Fibroblast of upper back skin (primary cell): Measurements from ENCODE around the gene ALOXE3.
"Not testable (repeated sequence)": the region's sequence is repeated elsewhere in the genome, so short reads cannot be mapped to it uniquely, and the experiment has no call there.

Experiments
- DNase-seq: peaks from one replicate; pipeline ENCODE4 v3.0.0-alpha.2; 2013

The ALOXE3 gene

DNA sequence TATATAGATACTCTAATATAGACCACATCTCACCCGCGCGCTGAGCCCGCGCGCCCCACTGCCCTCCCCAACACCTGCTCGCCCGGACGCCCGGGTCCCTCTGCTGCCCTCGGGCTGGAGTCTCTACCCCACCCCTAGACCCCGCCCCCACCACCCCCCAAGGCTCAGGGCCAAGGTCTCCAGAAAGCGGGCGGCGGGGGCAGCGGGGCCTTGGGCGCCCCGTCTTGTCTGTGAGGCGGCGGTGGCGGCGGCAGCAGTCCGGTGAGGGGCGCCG, 3.0 kb upstream of the ALOXE3 start:
- no peak for DNase-seq

DNA sequence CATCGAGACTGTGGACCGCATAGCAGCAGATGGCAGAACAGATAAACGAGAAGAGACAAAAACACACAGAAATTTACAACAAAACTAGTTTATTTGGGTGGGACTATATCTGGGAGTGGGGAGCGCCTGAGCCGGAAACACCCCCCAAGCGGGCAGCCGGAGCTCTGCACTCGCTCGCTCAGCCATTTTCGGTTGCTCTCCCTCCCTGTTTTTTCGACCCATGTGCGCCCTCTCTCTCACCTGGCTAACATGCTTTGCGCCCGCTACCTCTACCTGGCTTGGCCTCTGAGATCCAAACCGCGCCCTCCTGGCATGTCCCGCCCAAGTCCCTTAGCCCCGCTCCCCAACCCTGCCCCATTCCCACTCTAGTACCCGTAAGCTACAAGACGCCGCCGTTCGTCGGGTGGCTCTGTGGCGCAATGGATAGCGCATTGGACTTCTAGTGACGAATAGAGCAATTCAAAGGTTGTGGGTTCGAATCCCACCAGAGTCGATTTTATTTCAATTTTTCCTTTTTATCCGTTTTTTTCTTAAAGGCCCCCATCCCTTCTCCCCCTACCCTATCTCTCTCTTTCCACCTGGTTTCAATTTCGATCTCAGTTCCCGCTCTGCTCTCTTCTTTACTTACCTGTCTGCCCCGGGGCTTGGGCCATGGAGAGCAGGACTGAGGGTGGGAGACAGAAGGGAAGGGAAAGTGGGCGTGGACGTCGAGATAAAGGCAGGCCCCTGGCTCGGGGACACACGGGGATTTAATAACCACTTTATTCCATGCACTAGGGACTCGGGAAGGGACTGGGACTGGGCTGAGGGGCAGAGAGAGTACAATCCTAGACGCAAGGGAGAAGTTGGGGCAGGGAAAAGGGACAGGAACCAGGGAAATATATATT, 2.4 kb upstream of the ALOXE3 start:
- peak; percentile 78 for DNase-seq

- peak; percentile 96 for DNase-seq
Measured at GRCh38 chr17:8119581-8120519, 1.5 kb upstream of the ALOXE3 start.

- DNase-seq, result peak; percentile 87
Measured at GRCh38 chr17:8118769-8119580, 661 bp upstream of the ALOXE3 start.

DNA sequence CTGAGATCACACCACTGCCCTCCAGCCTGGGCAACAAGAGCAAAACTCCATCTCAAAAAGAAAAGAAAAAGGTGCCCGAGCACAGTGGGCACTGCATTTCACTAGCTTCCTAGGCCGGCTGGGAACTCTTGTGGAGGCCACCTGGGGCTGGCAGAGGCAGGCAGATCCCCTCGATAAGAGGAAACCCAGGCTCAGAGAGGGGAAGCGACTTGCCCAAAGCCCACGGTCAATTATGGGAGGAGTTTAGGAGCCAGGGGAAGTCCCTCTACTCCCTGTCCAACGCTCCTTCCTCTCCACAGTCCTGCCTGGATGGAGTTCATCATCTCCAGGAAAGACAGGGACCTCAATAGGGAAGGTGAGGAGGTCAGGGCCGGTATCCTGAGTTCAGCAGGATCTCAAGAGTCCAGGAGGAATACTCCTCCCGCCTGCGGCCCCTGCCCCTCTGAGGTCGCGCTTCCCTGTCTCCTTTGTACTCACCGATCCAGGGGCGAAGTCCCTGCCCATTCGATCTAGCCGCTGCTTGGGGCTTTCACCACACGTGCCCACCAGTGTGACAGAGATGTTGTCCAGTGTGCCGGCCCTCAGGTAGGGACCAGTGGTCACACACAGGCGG, 841 bp downstream of the ALOXE3 start:
- no peak for DNase-seq

- DNase-seq, result no peak
Measured at GRCh38 chr17:8116776-8117175, 1.5 kb downstream of the ALOXE3 start.

DNA sequence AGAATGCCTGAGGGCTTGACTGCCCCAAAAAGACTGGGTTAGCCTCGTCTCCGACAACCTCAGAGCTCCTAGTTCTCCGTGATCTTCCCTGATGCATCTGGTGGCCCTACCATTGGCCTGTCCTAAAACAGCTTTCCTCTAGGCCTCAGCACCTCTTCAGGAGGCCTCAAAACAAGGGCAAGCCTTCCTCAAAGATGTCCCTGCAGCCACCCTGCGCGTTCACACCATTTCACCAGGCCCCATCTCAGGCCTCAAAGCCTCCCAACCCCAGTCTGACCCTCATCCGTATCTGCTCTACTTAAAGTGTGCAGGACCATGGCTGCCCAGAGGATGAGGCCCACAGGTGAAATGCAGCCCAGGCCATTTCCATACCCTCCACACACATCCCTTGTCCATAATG, 7.4 kb downstream of the ALOXE3 start:
- DNase-seq, result no peak

- DNase-seq, result no peak
Measured at GRCh38 chr17:8110456-8110804, 7.9 kb downstream of the ALOXE3 start.

DNA sequence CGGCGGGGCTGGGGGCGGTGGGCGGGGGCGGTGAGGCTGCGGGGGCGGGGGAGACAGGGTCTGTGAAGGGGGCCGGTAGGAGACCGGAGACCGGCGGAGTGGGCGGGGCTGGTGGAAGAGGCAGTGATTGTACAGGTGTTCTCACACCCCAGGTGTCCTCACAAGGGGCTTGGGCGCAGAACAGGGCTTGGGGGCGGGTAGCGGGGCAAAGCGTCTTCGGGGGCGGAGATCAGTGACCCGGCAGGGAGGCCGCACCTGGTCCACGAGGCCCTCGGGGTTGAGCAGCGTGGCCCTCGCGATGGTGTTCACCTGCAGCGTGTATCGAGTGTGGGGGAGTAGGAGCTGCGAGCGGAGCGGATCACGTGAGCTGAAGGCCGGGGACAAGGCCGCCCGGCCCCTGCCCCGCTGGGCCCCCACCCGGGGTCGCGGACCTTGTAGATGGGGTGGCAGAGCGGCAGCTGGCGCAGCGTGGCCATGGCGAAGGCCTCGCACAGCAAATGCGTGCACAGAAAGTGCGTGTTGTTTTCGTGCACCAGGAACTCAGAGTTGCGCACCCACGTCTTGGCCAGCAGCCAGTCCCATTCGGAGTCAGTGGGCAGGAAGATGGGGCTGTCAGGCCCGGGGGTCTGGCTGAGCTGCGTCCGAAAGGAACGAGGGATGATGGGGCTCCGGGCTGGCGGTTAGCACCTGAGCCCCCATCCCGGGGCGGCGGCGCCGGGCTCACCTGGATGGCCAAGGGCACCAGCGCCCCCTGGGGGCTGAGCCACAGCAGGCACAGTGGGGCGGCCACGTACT, 8.5 kb downstream of the ALOXE3 start:
- DNase-seq, result peak; percentile 17

- DNase-seq, result no peak
Measured at GRCh38 chr17:8108972-8109660, 9.2 kb downstream of the ALOXE3 start.

DNA sequence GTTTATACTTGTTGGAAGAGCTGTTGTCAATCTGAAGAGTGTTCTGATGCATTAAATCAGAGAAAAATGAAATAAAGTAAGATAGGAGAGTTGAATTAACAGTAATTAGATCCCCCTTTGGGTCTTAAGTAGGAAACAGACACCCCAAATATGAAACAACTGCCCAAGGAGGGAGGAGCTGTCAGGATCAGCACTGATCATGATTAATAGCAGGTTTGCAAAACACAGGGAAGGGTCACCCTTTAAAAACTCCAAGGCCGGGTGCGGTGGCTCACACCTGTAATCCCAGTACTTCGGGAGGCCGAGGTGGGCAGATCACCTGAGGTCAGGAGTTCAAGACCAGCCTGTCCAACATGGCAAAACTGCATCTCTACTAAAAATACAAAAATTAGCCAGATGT, 11.3 kb downstream of the ALOXE3 start:
- DNase-seq, result not testable (repeated sequence)

DNA sequence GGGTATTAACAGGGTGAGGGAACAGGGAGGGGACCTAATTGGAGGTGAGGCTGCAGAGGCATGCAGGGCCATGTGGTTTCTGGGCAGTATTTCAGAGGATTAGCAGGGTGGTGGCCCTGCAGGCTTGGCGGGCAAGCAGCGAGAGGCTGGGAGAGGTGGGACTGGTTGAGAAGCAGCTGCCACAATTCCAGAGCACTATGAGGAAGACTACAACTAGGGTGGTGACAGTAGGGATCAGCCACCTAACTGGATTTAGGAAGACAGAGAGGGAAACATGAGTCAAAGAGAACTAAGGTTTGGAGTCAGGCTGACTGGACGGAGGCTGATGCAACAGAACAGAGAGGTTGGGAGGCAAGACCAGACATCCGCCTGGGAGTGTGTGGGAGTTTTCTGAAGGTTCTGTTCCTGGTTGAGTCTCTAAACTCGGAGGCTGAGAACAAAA, 12.3 kb downstream of the ALOXE3 start:
- peak; percentile 11 for DNase-seq

GRCh38 chr17:8104911-8105310, 13.4 kb downstream of the ALOXE3 start:
- no peak for DNase-seq

DNA sequence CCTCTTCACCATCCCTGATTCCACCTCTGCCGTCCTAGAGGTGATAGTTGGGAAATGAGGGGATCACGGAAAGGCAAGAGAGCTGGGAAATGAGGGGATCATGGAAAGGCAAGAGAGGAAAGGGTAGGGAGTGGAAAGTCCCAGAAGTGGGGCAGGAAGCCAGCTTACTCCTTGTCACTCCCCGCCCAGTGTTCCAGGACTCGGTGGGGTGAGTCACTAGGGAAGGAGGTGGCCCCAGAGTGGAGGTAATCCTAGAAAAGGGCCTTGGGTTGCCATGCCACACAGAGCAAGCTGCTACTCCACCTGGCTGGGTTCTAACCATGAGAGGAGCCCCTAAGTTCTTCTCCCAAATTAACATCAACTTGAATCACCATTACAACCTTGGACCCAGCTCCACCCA, 14.8 kb downstream of the ALOXE3 start:
- DNase-seq, result no peak

GRCh38 chr17:8101721-8102120, 16.6 kb downstream of the ALOXE3 start:
- DNase-seq, result no peak

GRCh38 chr17:8100763-8101162, 17.6 kb downstream of the ALOXE3 start:
- DNase-seq, result no peak

- peak; percentile 6 for DNase-seq
Measured at GRCh38 chr17:8100111-8100510, 18.2 kb downstream of the ALOXE3 start.

- no peak for DNase-seq
Measured at GRCh38 chr17:8096541-8096940, 21.8 kb downstream of the ALOXE3 start.

DNA sequence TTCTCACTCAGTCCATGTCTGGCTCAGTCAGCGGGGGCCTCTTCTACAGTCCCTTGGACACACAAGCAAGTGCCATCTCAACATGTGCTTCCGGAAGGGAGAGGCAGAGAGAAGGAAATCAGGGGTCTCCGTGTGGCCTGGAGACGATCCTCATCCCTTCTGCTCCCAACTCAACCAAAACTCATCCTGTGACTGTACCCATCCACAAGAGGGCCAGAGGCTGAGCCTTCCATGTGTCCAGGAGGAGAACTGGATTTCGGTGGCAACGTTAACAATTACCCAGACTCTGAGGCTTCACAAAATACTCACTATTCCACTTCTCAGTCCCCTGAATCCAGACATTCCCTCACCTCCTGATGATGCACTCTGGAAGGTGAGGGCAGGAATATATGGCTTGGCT, 23.0 kb downstream of the ALOXE3 start:
- no peak for DNase-seq

GRCh38 chr17:8091033-8091687, 27.2 kb downstream of the ALOXE3 start:
- no peak for DNase-seq

- no peak for DNase-seq
Measured at GRCh38 chr17:8089728-8090127, 28.6 kb downstream of the ALOXE3 start.
